ENCODE data around the gene RDX. TPM values are rescaled to one million over a fixed set of nuclear protein-coding genes. Genes with fewer than 3 reads are reported as not detected.
A peak's percentile ranks its signal among the peaks of the same experiment; 100 is the strongest.

Gene RDX
- total and polyA plus RNA-seq, 2 experiments from 2014 or later: 45.2 to 226 TPM

- Histone ChIP-seq H3F3A (replicated peaks; ENCODE audit: low read depth) (0 out of 2 replicates have a peak, but pooled peaks cover 3% of the 10 kb centered on the region), H3K27me3 (ENCODE audit: insufficient read depth) (no peaks in the 10 kb centered on the region), H3K4me1 (ENCODE audit: insufficient read depth) (peaks cover 21% of the 10 kb centered on the region), H2AFZ (no peak overlapping the region), H3K9me2 (ENCODE audit: insufficient read depth) (no peaks in the 10 kb centered on the region), H3K79me2 (replicated peaks; ENCODE audit: insufficient read depth) (peaks cover 62% of the 10 kb centered on the region), H3K4me3 (peak overlapping the region; percentile 94), H3K36me3 (ENCODE audit: insufficient read depth) (no peaks in the 10 kb centered on the region), H3K4me2 (peak overlapping the region; percentile 95), H4K20me1 (replicated peaks; ENCODE audit: insufficient read depth) (peaks cover 13% of the 10 kb centered on the region; the same call in 1 of the 2 replicates), H3K27ac (ENCODE audit: low read depth) (no peak overlapping the region)
- H3K4me1 Mint-ChIP-seq: peaks cover 42% of the 10 kb centered on the region
- no peaks in the 10 kb centered on the region; the same call in 2 of the 3 replicates for H3K9me3 Mint-ChIP-seq
- H3K36me3 Mint-ChIP-seq (ENCODE audit: low read depth): peaks cover under 1% of the 10 kb centered on the region; the same call in 1 of the 3 replicates
- TF ChIP-seq EZH2 (IDR thresholded peaks at IDR 0.05; ENCODE audit: low read depth, unreplicated experiment) (no peak), ZNF331 (CRISPR knock-in tag; IDR thresholded peaks at IDR 0.05; ENCODE audit: low read depth) (no peak), CTCF (conservative IDR thresholded peaks at IDR 0.05; ENCODE audit: low read depth in 2 of 2) (no peak), CREB1 (CRISPR knock-in tag; IDR thresholded peaks at IDR 0.05; ENCODE audit: low read depth) (no peak), STAT1 (IDR thresholded peaks at IDR 0.05; ENCODE audit: unreplicated experiment) (no peak), EZH2phosphoT487 (IDR thresholded peaks at IDR 0.05; ENCODE audit: unreplicated experiment) (no peak), JUNB (IDR thresholded peaks at IDR 0.05; ENCODE audit: unreplicated experiment) (no peak), POLR2AphosphoS5 (IDR thresholded peaks at IDR 0.05; ENCODE audit: low read depth) (no peak)
- no peak for ATAC-seq
- no peak for DNase-seq (ENCODE audit: low spot score)
- H3K4me3 Mint-ChIP-seq: peak overlapping the region; percentile 87
- peaks cover 3% of the 10 kb centered on the region for H3K27me3 Mint-ChIP-seq (ENCODE audit: insufficient read depth, low read depth, poor library complexity)
- no peak overlapping the region for H3K27ac Mint-ChIP-seq
Observed at GRCh38 chr11:110294509-110294908, 1.9 kb downstream of the RDX start.

- H3K4me1 Mint-ChIP-seq: peaks cover 35% of the 10 kb centered on the region
- peak overlapping the region; percentile 37; the same call in 2 of the 3 replicates for H3K4me3 Mint-ChIP-seq
- Histone ChIP-seq H3K79me2 (replicated peaks; ENCODE audit: insufficient read depth) (peaks cover 73% of the 10 kb centered on the region), H3F3A (replicated peaks; ENCODE audit: low read depth) (0 out of 2 replicates have a peak, but pooled peaks cover 3% of the 10 kb centered on the region), H3K4me3 (no peak overlapping the region), H3K4me1 (ENCODE audit: insufficient read depth) (peaks cover 21% of the 10 kb centered on the region), H3K9me2 (ENCODE audit: insufficient read depth) (no peaks in the 10 kb centered on the region), H3K27ac (ENCODE audit: low read depth) (no peak overlapping the region), H2AFZ (no peak overlapping the region), H3K36me3 (ENCODE audit: insufficient read depth) (no peaks in the 10 kb centered on the region), H4K20me1 (replicated peaks; ENCODE audit: insufficient read depth) (peaks cover 15% of the 10 kb centered on the region; the same call in 1 of the 2 replicates), H3K4me2 (no peak overlapping the region), H3K27me3 (ENCODE audit: insufficient read depth) (no peaks in the 10 kb centered on the region)
- no peaks in the 10 kb centered on the region; the same call in 2 of the 3 replicates for H3K9me3 Mint-ChIP-seq
- DNase-seq (ENCODE audit: low spot score) (no peak), ATAC-seq (no peak)
- H3K27me3 Mint-ChIP-seq (ENCODE audit: insufficient read depth, low read depth, poor library complexity): peaks cover 6% of the 10 kb centered on the region
- peak overlapping the region; percentile 36; the same call in 1 of the 2 replicates for H3K27ac Mint-ChIP-seq
- peaks cover 3% of the 10 kb centered on the region; the same call in 1 of the 3 replicates for H3K36me3 Mint-ChIP-seq (ENCODE audit: low read depth)
- no peak for TF ChIP-seq CTCF (conservative IDR thresholded peaks at IDR 0.05; ENCODE audit: low read depth in 2 of 2)
- TF ChIP-seq CREB1 (CRISPR knock-in tag; IDR thresholded peaks at IDR 0.05; ENCODE audit: low read depth): no peak
- TF ChIP-seq ZNF331 (CRISPR knock-in tag; IDR thresholded peaks at IDR 0.05; ENCODE audit: low read depth): no peak
- TF ChIP-seq EZH2 (IDR thresholded peaks at IDR 0.05; ENCODE audit: low read depth, unreplicated experiment): no peak
- no peak for TF ChIP-seq JUNB (IDR thresholded peaks at IDR 0.05; ENCODE audit: unreplicated experiment)
- TF ChIP-seq REST (IDR thresholded peaks at IDR 0.05; ENCODE audit: unreplicated experiment): no peak
Observed at GRCh38 chr11:110293389-110293788, 3.0 kb downstream of the RDX start.

All from GM23338 (cell line).